ENCODE results near the gene UGDH. TPM values are rescaled to one million over a fixed set of nuclear protein-coding genes. Genes with fewer than 3 reads are reported as not detected.

UGDH gene
- total RNA-seq, 4 donors from 2014 or later: 55.2 to 188 (median 98.0) TPM

- peaks cover 0 to 70% (median 0%) of the 10 kb centered on the region in 3 donors for H3K36me3 ChIP-seq
- H3K9me3 ChIP-seq: no peaks in the 10 kb centered on the region
- intact Hi-C loops (cut with DNase I): no loop called here
- H3K4me3 ChIP-seq: no peak overlapping the region
- no peaks in the 10 kb centered on the region for H3K4me1 ChIP-seq
- no peak overlapping the region for H3K27ac ChIP-seq
- H3K27me3 ChIP-seq: no peaks in the 10 kb centered on the region
- TF ChIP-seq CTCF (IDR thresholded peaks at IDR 0.05) (no peak), POLR2A (IDR thresholded peaks at IDR 0.05) (no peak)
- no peak for DNase-seq
- WGBS, 2 donors: 83 to 87% methylated on average over 5 of the region's 5 CpGs
These were observed 50.9 kb downstream of the UGDH start for GRCh38 chr4:39476187-39476895.

GRCh38 chr4:39472396-39472795 is 54.8 kb downstream of the UGDH start:
- H3K27me3 ChIP-seq: no peaks in the 10 kb centered on the region
- intact Hi-C loops (cut with DNase I): no loop called here
- TF ChIP-seq POLR2A (IDR thresholded peaks at IDR 0.05): no peak
- no peak for TF ChIP-seq CTCF (IDR thresholded peaks at IDR 0.05)
- WGBS, 2 donors: 80 to 91% methylated on average over 3 of the region's 3 CpGs
- H3K4me1 ChIP-seq: peaks cover 0 to 21% (median 3%) of the 10 kb centered on the region in 3 donors
- no peak overlapping the region for H3K27ac ChIP-seq
- no peak overlapping the region for H3K4me3 ChIP-seq
- peaks cover 0 to 65% (median 0%) of the 10 kb centered on the region in 3 donors for H3K36me3 ChIP-seq
- DNase-seq: no peak
- H3K9me3 ChIP-seq: no peaks in the 10 kb centered on the region

- DNase-seq: no peak
- TF ChIP-seq CTCF (IDR thresholded peaks at IDR 0.05): no peak
- TF ChIP-seq POLR2A (IDR thresholded peaks at IDR 0.05): no peak
- peak overlapping the region in 1 of 4 donors; percentile 63 for H3K27ac ChIP-seq
- 89 to 100% methylated on average over 1 of the region's 1 CpG for WGBS, 2 donors
- peaks cover 6 to 41% (median 6%) of the 10 kb centered on the region in 3 donors for H3K4me1 ChIP-seq
- intact Hi-C loops (cut with DNase I): no loop called here
- no peak overlapping the region for H3K4me3 ChIP-seq
- no peaks in the 10 kb centered on the region for H3K27me3 ChIP-seq
- no peaks in the 10 kb centered on the region for H3K9me3 ChIP-seq
- H3K36me3 ChIP-seq: peaks cover 0 to 60% (median 0%) of the 10 kb centered on the region in 3 donors
These were observed 56.8 kb downstream of the UGDH start for GRCh38 chr4:39470402-39470801.

- DNase-seq: no peak
- peak overlapping the region; percentile 58 to 85 (median 64) for H3K27ac ChIP-seq
- peaks cover 0 to 60% (median 0%) of the 10 kb centered on the region in 3 donors for H3K36me3 ChIP-seq
- WGBS, 2 donors: 39 to 50% methylated on average over 4 of the region's 4 CpGs
- H3K4me3 ChIP-seq: no peak overlapping the region
- intact Hi-C loops (cut with DNase I): loop anchor here (10.0 kb wide), 1 partner anchor 505 kb away; the partner anchor contains the start of gene PDS5A
- TF ChIP-seq POLR2A (IDR thresholded peaks at IDR 0.05) (no peak), CTCF (IDR thresholded peaks at IDR 0.05) (peak; percentile 79 to 89 (median 83))
- no peaks in the 10 kb centered on the region for H3K9me3 ChIP-seq
- peaks cover 6 to 41% (median 6%) of the 10 kb centered on the region in 3 donors for H3K4me1 ChIP-seq
- H3K27me3 ChIP-seq: no peaks in the 10 kb centered on the region
These were observed 57.7 kb downstream of the UGDH start for GRCh38 chr4:39469429-39470077.

- H3K4me3 ChIP-seq: no peak overlapping the region
- no peaks in the 10 kb centered on the region for H3K9me3 ChIP-seq
- DNase-seq: no peak
- peak overlapping the region in 2 of 4 donors; percentile 18 to 65 for H3K27ac ChIP-seq
- 77 to 89% methylated on average over 4 of the region's 4 CpGs for WGBS, 2 donors
- intact Hi-C loops (cut with DNase I): loop anchor here (10.0 kb wide), 1 partner anchor 507 kb away; the partner anchor contains the start of gene PDS5A
- TF ChIP-seq CTCF (IDR thresholded peaks at IDR 0.05) (no peak), POLR2A (IDR thresholded peaks at IDR 0.05) (no peak)
- H3K36me3 ChIP-seq: peaks cover 0 to 60% (median 0%) of the 10 kb centered on the region in 3 donors
- peaks cover 6 to 41% (median 6%) of the 10 kb centered on the region in 3 donors for H3K4me1 ChIP-seq
- H3K27me3 ChIP-seq: no peaks in the 10 kb centered on the region
These were observed 59.8 kb downstream of the UGDH start for GRCh38 chr4:39467464-39467863.
